ENCODE data around the gene SHC1. TPM values are rescaled to one million over a fixed set of nuclear protein-coding genes. Genes with fewer than 3 reads are reported as not detected.

SHC1 gene
- total and polyA plus RNA-seq, 4 experiments from 2014 or later: 36.4 to 81.7 (median 61.4) TPM

DNA sequence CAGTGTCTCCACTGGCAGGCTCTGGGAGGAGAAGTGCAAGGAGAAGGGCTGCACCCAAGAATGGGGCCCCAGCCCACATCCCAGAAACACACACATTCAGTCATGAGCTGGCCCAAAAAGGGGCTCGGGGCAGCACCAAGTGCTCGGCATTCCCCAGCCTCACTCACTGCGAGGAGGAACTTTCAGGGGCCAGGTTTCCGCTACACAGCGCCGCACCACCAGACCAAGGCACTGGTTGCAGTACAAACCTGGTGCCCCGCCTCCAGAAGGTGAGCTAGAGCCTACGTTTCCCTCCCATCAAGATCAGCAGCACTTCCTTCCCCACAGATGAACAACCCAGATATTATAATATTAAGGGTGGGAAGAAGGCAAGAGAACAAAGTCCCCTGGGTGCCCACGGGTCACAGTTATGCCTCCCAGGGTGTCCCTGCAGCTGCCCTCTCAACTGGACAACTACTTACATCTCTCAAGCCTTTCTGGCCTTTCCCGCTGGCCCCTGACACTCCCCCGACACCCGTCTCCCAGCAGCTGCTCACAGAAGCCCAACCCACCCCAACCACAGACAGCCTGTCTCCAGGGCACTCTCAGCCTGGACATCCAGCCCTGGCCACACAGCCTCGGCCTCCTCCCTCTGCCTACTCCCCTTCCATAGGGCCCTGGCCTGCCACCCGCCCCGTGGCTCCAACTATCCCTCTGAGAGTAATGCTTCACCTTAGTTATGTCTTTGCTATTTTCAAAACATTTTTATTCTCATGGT, 18.5 kb downstream of the SHC1 start:
- ChIA-PET POLR2A (ENCODE audit: partially characterized antibody) (interaction anchor here (0.8 to 41.7 kb wide), 10 partner anchors 8 to 221 kb away, joined by 3 to 1543 read pairs (median 6); partner anchors contain the start of genes ADAM15, CKS1B, FLAD1 and KRTCAP2), CTCF (ENCODE audit: partially characterized antibody) (interaction anchor here (0.6 to 6.8 kb wide), 10 partner anchors 9 to 571 kb away, joined by 3 to 70 read pairs (median 4); partner anchors contain the start of genes ADAM15, PMVK and PYGO2)
- intact Hi-C loops (cut with micrococcal nuclease): no loop called here
- Mint-ChIP-seq H3K4me1 (peaks cover 47 to 80% (median 72%) of the 10 kb centered on the region in 4 donors), H3K4me3 (peak overlapping the region; percentile 94 to 100 (median 98)), H3K27me3 (no peaks in the 10 kb centered on the region), H3K9me3 (peaks cover 0 to 3% (median 0%) of the 10 kb centered on the region in 8 donors), H3K27ac (peak overlapping the region; percentile 98 to 100 (median 100)), H3K36me3 (peaks cover 43 to 65% of the 10 kb centered on the region in 2 donors)
- Histone ChIP-seq H3K27ac (ENCODE audit: low read depth, low read length) (peak overlapping the region; percentile 100), H3K4me1 (ENCODE audit: insufficient read depth, low read length) (peaks cover 79% of the 10 kb centered on the region), H3K27me3 (ENCODE audit: insufficient read depth, low read length) (no peaks in the 10 kb centered on the region), H3K4me3 (ENCODE audit: low read length in 2 of 2) (peak overlapping the region; percentile 43 to 80), H3K9me3 (ENCODE audit: control insufficient read depth in 1 of 2, low read length in 2 of 2) (no peaks in the 10 kb centered on the region), H3K36me3 (ENCODE audit: insufficient read depth, low read length) (peaks cover 32% of the 10 kb centered on the region)
- DNase-seq: peak; percentile 72 to 89 (median 78)

DNA sequence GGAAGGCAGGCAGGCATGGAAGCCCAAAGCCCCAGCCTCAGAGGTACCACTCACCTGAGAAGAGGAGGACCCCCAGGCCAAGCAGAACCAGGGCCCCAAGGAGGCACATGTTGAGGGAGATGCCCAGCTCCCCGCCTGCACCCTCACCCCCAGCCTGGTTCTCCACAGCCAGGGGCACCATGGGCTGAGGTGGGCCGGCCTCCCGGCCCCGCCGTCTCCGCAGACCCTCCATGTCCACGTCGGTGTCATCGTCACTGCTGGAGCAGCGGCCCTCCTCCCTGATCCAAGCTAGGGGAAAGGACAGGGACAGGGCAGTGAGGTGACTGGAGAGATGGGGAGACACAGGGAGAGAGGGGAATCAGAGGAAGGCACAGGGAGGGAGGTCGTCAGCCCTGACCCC, 22.5 kb downstream of the SHC1 start:
- CTCF ChIA-PET (ENCODE audit: partially characterized antibody): interaction anchor here (4.4 kb wide), 1 partner anchor 12 kb away, joined by 14 read pairs; the partner anchor contains the start of gene PMVK
- H3K4me3 Mint-ChIP-seq: no peak overlapping the region
- H3K27ac Mint-ChIP-seq: peak overlapping the region in 5 of 7 donors; percentile 70 to 98 (median 84)

DNA sequence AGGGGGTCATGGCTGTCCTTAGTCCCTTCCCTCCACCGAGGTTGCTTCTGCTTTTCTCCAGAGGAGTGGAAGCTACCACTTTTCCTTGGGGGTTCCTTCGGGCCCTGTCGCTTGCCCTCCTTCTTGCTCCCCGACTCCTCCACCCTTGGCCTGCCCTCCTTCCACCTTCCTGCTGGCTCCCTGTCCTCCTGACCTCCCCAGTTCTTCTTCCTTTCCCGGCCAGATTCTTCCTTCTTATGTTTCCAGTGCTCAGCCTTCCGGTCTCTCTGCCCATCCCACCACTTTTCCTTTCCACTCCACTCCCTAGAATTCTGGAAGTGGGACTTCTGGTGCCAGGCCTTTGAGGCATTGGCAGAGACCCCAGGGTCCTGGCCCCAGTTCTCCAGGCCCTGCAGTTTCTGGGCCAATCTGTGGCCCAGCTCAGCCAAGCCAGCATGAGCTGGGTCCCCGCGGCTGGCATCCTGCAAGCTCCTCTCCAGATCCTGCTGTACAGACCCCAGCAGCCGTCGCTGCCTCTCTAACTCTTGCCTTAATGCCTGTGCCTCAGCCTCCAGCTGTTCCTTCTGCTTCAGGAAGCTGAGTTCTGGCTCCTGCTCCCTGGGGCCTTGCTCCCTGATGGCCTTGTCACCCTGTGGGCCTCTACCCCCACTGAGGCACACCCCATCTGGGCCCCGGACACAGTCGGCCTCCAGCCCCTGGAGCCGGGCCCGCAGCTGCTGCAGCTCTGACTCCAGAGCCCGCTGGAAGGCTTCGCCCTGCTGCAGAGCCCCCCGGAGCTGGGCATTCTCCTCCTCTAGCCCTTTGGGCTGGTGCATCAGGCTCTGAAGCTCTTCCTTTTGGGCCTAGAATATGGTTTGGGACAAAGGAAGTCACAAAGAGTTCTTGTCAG, 24.3 kb downstream of the SHC1 start:
- no peaks in the 10 kb centered on the region for H3K9me3 ChIP-seq (ENCODE audit: control insufficient read depth in 1 of 2, low read length in 2 of 2)
- H3K27me3 ChIP-seq (ENCODE audit: insufficient read depth, low read length): no peaks in the 10 kb centered on the region
- Mint-ChIP-seq H3K27me3 (no peaks in the 10 kb centered on the region), H3K27ac (peak overlapping the region; percentile 51 to 97 (median 84)), H3K4me1 (peaks cover 40 to 66% (median 55%) of the 10 kb centered on the region in 4 donors), H3K9me3 (peaks cover 0 to 2% (median 0%) of the 10 kb centered on the region in 8 donors), H3K36me3 (peaks cover 29 to 64% of the 10 kb centered on the region in 2 donors), H3K4me3 (no peak overlapping the region)
- peaks cover 72% of the 10 kb centered on the region for H3K4me1 ChIP-seq (ENCODE audit: insufficient read depth, low read length)
- CTCF ChIA-PET (ENCODE audit: partially characterized antibody): interaction anchor here (0.9 to 4.4 kb wide), 6 partner anchors 10 to 465 kb away, joined by 3 to 14 read pairs (median 4); partner anchors contain the start of genes ADAM15 and PMVK
- intact Hi-C loops (cut with micrococcal nuclease): no loop called here
- peak in 1 of 5 donors; percentile 29 for DNase-seq
- POLR2A ChIA-PET (ENCODE audit: partially characterized antibody): interaction anchor here (1.1 to 2.0 kb wide), 4 partner anchors 9 to 139 kb away, joined by 3 to 11 read pairs (median 3); partner anchors contain the start of genes PMVK and ZBTB7B
- no peak overlapping the region for H3K4me3 ChIP-seq (ENCODE audit: low read length in 2 of 2)
- H3K27ac ChIP-seq (ENCODE audit: low read depth, low read length): peak overlapping the region; percentile 82
- peaks cover 58% of the 10 kb centered on the region for H3K36me3 ChIP-seq (ENCODE audit: insufficient read depth, low read length)

More for the DNA sequence above, 22.5 kb downstream of the SHC1 start:
- Mint-ChIP-seq H3K9me3 (peaks cover 0 to 2% (median 0%) of the 10 kb centered on the region in 8 donors), H3K27me3 (no peaks in the 10 kb centered on the region), H3K4me1 (peaks cover 41 to 66% (median 57%) of the 10 kb centered on the region in 4 donors), H3K36me3 (peaks cover 37 to 75% of the 10 kb centered on the region in 2 donors)
- Histone ChIP-seq H3K9me3 (ENCODE audit: control insufficient read depth in 1 of 2, low read length in 2 of 2) (no peaks in the 10 kb centered on the region), H3K36me3 (ENCODE audit: insufficient read depth, low read length) (peaks cover 62% of the 10 kb centered on the region), H3K4me3 (ENCODE audit: low read length in 2 of 2) (no peak overlapping the region), H3K27ac (ENCODE audit: low read depth, low read length) (peak overlapping the region; percentile 29), H3K27me3 (ENCODE audit: insufficient read depth, low read length) (no peaks in the 10 kb centered on the region), H3K4me1 (ENCODE audit: insufficient read depth, low read length) (peaks cover 72% of the 10 kb centered on the region)
- intact Hi-C loops (cut with micrococcal nuclease): no loop called here
- POLR2A ChIA-PET (ENCODE audit: partially characterized antibody): interaction anchor here (0.6 to 2.1 kb wide), 6 partner anchors 7 to 62 kb away, joined by 3 to 6 read pairs (median 3); partner anchors contain the start of genes FLAD1 and PYGO2
- DNase-seq: peak in 1 of 5 donors; percentile 37

DNA sequence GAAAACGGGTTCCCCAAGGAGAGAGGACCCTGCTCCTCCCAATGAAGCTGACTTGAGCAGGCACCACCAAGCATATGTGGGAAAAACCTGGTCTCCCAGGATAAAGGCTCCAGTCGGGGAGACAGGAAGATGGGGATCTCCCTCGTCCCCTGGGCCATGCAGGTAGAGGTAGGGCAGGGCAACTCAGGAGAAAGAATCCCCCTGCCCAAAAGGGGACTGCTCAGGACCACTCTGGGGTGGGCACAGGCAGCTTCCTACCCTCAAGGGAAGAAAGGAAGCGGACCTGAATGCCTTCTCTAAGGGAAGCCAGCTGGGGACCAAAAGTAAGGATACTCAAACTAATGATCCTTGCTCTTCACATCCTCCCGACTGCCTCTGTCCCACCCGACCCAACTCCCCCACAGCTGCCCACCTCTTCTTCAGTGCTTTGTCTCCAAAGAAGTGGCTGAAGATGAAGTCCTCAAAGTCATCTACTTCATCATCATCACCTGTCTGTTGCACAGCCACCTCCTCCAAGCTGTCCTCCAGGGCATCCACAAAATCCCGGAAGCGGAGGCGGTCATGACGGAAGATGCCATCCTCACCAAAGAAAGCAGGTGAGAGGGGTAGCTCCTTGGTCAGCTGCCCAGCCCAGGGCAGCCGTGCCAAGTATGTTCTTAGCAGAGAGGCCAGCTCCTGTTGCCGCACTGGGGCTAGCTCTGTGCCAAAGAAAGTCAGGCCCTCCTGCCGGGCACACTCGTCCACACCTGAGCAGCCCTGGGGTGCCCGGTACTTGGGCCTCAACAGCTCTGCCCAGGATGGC, 25.2 kb downstream of the SHC1 start:
- peak overlapping the region; percentile 6 to 97 (median 62) for H3K27ac Mint-ChIP-seq
- Histone ChIP-seq H3K4me1 (ENCODE audit: insufficient read depth, low read length) (peaks cover 72% of the 10 kb centered on the region), H3K9me3 (ENCODE audit: control insufficient read depth in 1 of 2, low read length in 2 of 2) (no peaks in the 10 kb centered on the region), H3K27me3 (ENCODE audit: insufficient read depth, low read length) (no peaks in the 10 kb centered on the region), H3K4me3 (ENCODE audit: low read length in 2 of 2) (no peak overlapping the region), H3K27ac (ENCODE audit: low read depth, low read length) (peak overlapping the region; percentile 82), H3K36me3 (ENCODE audit: insufficient read depth, low read length) (peaks cover 49% of the 10 kb centered on the region)
- ChIA-PET CTCF (ENCODE audit: partially characterized antibody) (interaction anchor here (0.9 to 4.4 kb wide), 14 partner anchors 9 to 464 kb away, joined by 3 to 14 read pairs (median 4); partner anchors contain the start of genes ADAM15, ADAR, FLAD1 and PMVK), POLR2A (ENCODE audit: partially characterized antibody) (interaction anchor here (0.7 to 2.0 kb wide), 8 partner anchors 9 to 276 kb away, joined by 3 to 11 read pairs (median 3); partner anchors contain the start of genes FLAD1, PMVK and ZBTB7B)
- peak in 1 of 5 donors; percentile 22 for DNase-seq
- intact Hi-C loops (cut with micrococcal nuclease): no loop called here
- H3K4me3 Mint-ChIP-seq: no peak overlapping the region
- H3K4me1 Mint-ChIP-seq: peaks cover 42 to 66% (median 55%) of the 10 kb centered on the region in 4 donors
- H3K27me3 Mint-ChIP-seq: no peaks in the 10 kb centered on the region
- H3K9me3 Mint-ChIP-seq: peaks cover 0 to 2% (median 0%) of the 10 kb centered on the region in 8 donors
- H3K36me3 Mint-ChIP-seq: peaks cover 23 to 58% of the 10 kb centered on the region in 2 donors

DNA sequence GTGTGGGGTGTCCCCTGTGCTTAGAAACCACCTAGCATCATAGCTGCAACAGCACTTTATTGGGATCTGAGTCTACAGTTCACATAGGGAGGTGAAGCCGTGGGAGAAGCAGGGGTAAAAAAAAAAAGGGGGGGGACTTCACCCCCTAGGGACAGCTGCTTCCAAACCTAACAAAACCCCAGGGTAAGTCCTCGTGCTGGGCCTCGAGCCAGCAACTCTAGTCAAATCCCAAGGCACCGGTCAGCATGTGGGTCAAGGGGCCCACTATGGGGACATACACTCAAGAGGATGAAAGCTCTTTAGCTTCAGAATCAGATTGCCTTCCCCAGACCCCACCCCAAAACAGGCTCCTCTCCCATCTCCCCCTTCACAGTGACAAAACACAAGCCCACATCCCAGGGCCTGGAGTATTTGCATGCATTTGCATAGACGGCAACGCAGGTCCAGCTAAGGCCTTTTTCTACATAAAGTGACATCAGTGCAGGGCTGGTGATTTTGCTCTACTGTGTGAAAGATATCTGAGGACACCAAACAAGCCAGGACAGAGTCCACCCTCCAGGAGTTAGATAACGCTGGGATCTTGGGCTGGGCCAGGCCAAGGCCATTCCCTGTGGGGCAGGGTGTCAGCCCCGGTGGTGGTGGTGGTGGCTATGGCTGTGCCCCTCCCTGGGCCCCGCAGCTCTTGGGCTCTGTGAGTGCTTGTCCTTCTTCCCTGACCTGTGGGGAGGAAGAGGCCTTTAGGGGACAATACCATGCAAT, 26.0 kb downstream of the SHC1 start:
- Mint-ChIP-seq H3K36me3 (peaks cover 21 to 57% of the 10 kb centered on the region in 2 donors), H3K27ac (peak overlapping the region; percentile 61 to 97 (median 96)), H3K9me3 (peaks cover 0 to 2% (median 0%) of the 10 kb centered on the region in 8 donors), H3K27me3 (no peaks in the 10 kb centered on the region), H3K4me3 (peak overlapping the region in 1 of 8 donors; percentile 85), H3K4me1 (peaks cover 47 to 69% (median 59%) of the 10 kb centered on the region in 4 donors)
- Histone ChIP-seq H3K9me3 (ENCODE audit: control insufficient read depth in 1 of 2, low read length in 2 of 2) (no peaks in the 10 kb centered on the region), H3K4me1 (ENCODE audit: insufficient read depth, low read length) (peaks cover 77% of the 10 kb centered on the region), H3K27ac (ENCODE audit: low read depth, low read length) (peak overlapping the region; percentile 82), H3K4me3 (ENCODE audit: low read length in 2 of 2) (no peak overlapping the region), H3K36me3 (ENCODE audit: insufficient read depth, low read length) (peaks cover 47% of the 10 kb centered on the region), H3K27me3 (ENCODE audit: insufficient read depth, low read length) (no peaks in the 10 kb centered on the region)
- DNase-seq: no peak
- intact Hi-C loops (cut with micrococcal nuclease): no loop called here
- ChIA-PET POLR2A (ENCODE audit: partially characterized antibody) (interaction anchor here (0.7 to 2.0 kb wide), 10 partner anchors 8 to 323 kb away, joined by 3 to 11 read pairs (median 3); partner anchors contain the start of genes FLAD1 and PMVK), CTCF (ENCODE audit: partially characterized antibody) (interaction anchor here (0.6 to 4.4 kb wide), 20 partner anchors 8 to 464 kb away, joined by 3 to 14 read pairs (median 3); partner anchors contain the start of genes ADAR, FLAD1 and PMVK)
